Activated T-cell treated with anti-CD3 and anti-CD28 coated beads for 48 hours (primary cell): ENCODE results near the gene TMSB10.
A peak's percentile ranks its signal among the peaks of the same experiment; 100 is the strongest.
"Not testable (repeated sequence)": the region's sequence is repeated elsewhere in the genome, so short reads cannot be mapped to it uniquely, and the experiment has no call there.

Experiments used
- DNase-seq: peaks from one replicate; pipeline ENCODE4 v3.0.0-alpha.2; 2020; ENCODE audit warnings: low read depth

TMSB10 gene

DNA sequence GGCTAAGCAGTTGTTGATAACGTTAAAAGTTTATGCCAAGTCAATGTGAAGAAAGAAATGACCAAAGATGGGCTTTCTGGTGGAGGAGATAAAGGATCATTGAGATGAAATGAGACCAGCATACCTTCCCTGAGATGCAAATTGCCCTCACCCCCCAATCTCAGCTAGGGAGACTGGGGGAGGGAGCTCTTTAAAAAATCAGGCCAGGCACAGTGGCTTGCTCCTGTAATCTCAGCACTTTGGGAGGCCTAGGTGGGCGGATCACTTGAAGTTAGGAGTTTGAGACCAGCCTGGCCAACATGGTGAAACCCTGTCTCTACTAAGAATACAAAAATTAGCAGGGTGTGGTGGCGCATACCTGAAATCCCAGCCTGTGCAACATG is 34.6 kb downstream of the TMSB10 start:
- DNase-seq = no peak

DNA sequence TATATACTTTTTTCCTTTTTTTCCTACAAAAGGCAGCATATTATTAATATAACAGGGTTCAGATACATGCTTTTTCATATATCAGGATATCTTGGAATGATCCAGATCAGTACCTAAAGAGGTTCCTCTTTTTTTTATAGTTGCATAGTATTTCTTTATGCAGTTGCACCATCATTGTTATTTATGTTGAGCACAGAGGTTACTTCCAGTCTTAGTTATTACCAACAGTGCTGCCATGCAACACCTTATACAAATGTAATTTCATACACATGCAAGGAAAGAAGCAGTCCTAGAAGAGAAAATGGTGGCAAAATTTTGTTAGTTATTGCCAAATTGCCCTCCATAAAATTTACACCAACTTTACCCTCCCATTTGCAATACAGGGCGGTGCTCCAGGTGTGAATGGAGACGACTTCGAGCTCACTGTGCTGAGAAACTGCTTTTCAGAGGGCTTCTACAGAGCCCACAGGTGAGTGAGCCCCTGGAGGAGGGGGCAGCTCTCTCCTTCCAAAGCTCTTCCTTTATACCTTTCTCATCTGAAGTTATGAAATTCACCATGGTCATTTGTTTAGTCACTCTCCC is 35.5 kb downstream of the TMSB10 start:
- no peak for DNase-seq

DNA sequence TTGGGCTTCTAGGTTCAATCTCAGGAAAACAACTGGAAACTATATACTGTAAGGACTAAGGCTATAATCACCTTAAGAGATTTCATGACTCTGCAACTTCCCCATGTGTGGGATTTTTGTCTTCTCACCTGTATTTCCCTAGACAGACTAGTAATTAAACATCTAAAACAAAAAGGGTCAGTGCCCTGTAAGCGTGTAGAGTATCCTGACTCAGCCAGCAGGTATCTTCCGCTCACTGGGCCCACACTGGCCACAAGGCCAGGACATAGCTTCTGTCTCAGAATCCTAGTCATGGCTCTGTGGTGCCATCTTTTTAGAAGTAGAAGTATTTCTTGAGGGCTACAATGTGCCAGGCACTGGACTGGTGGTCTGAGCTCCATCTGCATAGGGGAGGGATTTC is 36.7 kb downstream of the TMSB10 start:
- no peak for DNase-seq

DNA sequence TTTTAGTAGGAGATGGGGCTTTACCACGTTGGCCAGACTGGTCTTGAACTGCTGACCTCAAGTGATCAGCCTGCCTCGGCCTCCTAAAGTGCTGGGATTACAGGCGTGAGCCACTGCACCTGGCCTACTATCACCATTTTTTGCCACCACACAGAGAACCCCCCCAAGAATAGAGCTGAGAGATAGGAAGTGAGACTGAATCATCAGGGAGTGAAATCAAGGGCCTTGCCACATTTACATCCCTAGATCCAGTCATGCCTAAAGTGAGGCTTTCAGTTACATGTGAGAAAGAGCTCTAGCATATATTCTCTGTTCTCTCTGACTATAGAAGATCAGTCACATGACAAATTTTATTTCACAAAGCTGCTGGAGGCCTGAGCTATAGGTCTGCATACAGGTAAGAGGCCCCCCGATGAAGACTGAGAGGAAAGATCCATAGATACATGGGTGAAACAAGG is 37.5 kb downstream of the TMSB10 start:
- DNase-seq = no peak

DNA sequence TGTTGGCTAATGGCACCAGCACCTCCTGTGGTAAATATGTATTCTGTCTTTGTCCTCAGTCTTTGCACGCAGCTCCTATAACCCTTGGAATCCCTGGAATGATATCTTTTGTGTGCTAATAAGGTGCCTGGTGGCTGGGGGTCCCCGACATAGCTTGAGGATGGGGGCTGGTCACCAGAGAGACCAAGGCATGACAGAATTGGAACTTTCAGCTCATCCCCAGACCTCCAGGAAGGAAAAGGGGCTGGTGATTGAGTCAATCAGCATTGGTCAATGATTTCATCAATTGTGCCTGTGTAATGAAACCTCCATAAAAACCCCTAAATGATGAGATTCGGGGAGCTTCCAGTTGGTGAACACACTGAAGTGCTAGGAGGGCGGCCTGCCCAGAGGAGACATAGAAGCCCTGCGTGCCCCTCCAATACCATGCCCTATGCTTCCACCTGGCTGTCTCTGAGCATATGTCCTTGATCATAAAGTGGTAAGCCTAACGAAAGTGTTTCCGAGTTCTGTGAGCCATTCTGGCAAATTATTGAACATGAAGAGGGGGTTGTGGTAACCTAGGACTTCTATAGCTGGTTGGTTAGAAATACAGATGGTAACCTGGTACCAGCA is 38.9 kb downstream of the TMSB10 start:
- no peak for DNase-seq

DNA sequence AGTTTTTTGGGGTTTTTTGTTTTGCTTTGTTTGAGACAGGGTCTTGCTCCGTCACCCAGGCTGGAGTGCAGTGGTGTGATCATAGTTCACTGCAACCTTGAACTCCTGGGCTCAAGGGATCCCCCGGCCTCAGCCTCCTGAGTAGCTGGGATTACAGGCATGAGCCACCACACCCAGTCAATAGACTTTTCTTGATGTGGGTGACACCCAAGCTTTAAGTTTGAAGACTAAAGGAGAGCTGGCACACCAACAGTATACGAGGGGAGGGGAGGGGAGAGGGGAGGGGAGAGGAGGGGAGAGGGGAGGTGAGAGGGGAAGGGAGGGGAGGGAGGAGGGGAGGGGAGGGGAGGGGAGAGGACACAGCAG is 40.4 kb downstream of the TMSB10 start:
- not testable (repeated sequence) for DNase-seq

DNA sequence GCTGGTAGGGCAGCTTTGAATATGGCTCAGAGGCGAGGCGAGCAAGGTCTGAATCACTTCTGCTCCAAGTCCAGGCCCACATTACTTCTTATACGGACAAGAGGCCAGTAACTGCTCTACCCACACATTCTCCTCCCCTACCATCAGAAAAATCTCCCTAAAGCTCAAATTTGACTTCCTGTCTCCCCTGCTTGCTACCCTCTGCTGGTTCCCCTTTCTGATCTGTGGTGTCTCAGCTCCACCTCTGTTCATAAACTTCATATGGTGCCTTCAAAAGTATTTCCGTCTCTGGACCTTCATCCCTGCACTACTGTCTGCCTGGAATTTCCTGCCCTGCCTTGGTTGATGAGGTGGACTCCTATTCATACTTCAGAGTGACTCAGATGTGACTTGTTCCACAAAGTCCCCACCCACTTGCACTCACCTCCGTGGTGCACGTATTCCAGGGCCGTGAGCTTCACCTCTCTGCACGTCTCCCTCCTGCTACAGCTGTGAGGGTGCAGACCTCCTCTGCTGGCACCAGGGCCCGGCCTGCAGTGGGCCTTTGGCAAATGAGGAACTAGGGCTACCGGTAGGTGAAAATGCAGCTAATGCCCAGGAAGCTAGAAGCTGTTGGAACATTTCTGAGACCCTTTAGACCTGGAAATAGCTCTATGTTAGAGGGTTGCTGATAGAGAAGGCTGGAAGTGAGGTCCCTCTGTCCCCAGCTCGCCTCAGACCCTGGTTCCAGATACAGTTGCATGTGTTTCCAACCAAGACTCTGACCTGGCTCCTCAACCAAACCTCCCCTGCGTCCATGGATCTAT is 41.0 kb downstream of the TMSB10 start:
- DNase-seq = peak; percentile 74

DNA sequence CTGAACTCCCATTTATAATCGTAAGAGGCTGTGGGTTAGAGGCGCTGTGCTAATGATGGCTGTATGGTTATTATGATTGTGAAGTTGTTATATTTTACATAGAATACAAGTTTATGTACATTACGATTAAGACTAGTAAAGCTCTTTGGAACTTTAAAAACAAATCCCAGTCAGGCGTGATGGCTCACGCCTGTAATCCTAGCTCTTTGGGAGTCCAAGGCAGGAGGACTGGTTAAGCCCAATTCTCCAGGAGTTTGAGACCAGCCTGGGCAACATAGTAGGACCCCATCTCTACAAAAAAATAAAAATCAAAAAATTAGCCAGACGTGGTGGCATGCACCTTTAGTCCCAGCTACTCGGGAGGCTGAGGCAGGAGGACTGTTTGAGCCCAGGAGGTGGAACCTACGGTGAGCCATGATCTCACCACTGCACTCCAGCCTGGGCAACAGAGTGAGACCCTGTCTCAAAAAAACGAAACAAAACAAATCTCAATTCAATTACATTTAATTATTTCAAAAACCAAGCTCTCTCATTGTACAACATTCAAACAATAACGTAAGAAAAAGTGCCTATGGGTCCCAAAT is 41.6 kb downstream of the TMSB10 start:
- DNase-seq = no peak

DNA sequence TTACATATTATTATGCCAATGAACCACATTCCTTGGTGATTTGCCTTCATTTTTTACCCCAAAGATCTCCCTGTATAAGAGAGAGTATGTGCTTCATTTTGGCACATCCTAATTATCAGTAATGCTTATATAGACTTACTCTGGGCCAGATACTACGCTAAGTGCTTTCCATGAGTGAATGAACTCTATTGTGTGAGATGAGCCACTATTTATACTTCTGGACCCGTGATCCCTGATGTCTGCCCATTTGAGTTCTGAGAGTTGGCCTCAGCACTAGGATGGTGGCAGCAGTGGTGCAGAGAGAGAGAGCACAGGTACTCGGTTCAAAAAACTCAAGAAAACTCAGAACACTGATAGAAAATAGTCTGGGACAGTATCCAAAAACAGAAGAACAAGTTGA is 48.1 kb downstream of the TMSB10 start:
- DNase-seq = no peak

DNA sequence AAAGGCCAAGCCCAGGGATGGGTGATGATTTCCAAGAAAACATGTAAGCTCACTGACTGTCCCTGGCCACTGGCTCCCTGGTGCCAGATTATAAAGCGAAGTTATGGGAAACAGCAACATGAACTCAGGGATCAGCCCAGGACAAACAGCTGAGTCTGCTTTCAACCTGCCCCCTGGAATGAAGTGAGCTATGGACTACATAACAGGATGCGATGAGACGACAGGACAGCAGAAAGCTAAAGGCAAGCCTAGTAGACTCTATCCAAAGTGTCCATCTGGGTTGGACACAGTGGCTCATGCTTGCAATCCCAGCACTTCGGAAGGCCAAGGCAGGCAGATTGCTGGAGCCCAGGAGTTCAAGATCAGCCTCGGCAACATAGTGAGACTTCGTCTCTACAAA is 48.9 kb downstream of the TMSB10 start:
- no peak for DNase-seq
